Stimulated activated CD4-positive, alpha-beta T cell treated with anti-CD3 and anti-CD28 coated beads, Interleukin-2, amount 100 ng/mL, for 4 hours (primary cell): ENCODE data around the gene RASSF1.

Source experiments
- DNase-seq: peaks from one replicate; pipeline ENCODE4 v3.0.0-alpha.2; 2020; ENCODE audit warnings: low read depth

Gene RASSF1

DNA sequence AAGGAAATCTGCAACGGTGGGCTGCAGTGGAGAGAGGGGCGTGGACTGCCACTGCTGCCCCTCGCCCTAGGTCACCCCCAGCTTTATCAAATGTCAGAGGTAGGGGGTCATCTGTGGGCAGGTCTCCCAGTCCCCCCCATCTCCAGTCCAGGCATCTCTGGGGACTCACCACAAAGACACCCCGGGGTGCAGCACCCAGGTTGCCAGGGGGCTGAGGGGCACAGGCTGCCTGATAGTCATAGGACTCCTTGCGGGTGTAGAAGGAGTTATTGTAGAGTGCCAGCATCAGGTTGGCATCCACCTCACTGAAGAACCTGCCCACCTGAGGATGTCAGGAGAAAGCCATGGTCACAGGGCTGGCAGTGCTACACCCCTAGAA, 25.2 kb upstream of the RASSF1 start:
- no peak for DNase-seq

DNA sequence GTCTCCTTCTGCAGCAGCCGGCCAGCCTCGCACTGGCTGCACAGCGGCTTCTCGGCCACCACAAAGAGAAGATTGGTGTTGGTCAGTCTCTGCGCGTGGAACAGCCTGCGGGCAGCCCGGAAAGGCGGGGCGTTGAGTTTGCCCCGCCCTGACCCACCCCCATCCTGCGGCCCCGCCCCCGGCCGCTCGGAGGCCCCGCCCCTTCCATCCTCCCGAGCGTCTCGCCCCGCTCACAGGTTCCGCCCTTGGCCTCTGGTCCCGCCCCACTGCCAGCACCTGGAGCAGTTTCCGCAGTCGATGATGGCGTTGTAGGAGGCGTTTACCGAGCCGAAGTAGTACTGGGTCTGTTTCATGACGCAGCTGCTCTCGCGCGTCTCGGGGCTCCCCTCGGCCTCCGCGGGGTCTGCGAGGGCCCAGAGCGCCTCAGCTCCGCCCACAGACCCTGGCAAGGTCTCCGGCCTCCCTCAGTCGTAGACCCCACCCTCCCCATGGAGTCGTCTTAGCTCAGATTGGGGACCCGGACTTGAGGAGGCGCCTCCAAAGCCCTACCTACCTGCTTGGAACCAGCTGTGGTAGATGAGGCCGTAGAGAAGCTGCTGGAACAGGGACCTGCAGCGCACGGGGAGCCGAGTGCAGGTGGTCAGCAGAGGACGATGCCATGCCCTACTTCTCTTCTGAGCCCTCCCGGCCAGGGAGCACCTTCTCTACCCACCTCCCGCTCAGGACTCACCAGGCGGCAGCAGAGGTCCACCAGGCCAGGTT, 24.6 kb upstream of the RASSF1 start:
- peak; percentile 92 for DNase-seq

DNA sequence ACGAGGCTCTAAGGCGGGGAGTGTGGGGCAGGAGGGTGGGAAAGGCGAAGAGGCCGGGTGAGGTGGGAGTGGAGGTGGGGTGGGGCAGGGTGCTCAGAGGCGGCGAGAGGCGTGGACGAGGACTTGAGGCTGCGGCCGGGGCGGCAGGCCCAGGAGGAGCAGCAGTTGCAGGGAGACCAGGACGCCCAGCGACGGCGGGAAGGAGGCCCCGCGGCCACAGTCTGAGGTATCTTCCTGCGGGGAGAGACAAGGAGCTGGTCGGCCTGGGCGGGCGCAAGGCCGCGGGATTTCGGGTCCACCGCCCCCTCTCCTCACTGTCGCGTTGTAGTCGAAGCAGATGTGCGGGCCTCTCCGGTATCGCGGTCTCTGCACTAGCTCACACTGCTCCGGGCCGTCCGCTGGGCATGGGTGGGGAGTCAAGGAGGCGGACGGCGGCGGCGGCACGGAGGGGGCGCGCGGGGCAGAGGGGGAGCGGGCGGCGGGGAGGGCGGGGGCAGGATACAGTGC, 24.0 kb upstream of the RASSF1 start:
- DNase-seq = no peak

DNA sequence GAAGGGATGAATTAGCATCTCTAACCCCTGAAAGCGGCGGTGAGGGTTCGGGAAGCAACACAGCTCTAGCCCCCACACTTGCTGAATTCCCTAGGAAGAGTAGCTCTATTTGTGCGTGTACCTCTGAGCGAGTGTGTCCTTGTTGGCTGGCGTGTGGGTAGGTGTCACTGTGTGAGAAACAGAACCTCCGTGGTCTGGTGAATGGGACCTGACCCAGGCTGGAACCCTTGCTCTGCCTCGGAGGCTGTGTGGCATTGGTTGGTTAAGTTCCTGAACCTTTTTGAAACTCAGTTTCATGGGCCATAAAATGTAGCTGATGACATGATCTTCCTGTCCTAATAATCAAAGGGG, 19.1 kb upstream of the RASSF1 start:
- no peak for DNase-seq

DNA sequence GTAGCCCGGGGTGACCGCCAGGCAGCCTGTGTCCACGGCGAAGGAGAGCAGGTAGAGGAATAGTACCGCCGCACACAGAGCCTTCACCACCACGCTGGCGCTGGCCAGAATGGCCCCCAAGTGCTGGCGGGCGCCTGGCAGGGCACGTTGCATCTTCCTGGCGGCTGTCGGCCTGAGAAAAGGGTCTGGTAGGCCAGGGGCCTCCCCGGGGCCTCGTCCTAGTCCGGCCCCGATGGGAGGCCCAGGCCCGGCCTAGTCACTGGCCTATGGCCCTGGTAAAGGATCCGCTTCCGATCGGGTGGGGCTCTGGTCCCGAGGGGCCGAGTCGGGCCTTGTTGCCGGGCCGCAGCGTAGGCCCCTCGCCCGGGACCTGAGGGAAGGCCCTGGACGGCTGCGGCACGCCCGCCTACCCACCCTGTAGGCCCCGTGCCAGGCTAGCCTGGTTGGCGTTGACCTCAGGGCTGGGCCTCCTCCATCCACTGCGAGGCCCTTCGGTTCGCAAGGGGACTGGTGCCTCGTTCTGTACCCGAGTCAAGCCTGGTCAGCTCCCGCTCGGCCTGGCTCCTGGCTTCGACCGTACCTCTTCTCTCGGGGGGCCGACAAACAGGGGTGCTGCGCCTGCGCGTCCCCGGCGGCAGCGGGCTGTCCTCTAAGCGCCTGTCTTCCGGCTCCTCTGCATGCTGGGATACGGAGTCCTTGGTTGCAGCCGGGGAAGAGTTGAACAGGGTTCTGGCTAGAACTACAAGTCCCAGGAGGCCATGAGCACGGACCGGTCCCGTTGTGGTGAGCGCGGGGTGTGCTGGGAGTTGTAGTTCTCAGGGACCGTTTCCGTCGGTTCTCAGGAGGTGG, 18.5 kb upstream of the RASSF1 start, which contains the start of gene TMEM115:
Gene TMEM115 (minus strand): TSS at position 611 of the 849 bp plus-strand sequence. CDS start 458 bp downstream, at position 153.
- DNase-seq = peak; percentile 95

DNA sequence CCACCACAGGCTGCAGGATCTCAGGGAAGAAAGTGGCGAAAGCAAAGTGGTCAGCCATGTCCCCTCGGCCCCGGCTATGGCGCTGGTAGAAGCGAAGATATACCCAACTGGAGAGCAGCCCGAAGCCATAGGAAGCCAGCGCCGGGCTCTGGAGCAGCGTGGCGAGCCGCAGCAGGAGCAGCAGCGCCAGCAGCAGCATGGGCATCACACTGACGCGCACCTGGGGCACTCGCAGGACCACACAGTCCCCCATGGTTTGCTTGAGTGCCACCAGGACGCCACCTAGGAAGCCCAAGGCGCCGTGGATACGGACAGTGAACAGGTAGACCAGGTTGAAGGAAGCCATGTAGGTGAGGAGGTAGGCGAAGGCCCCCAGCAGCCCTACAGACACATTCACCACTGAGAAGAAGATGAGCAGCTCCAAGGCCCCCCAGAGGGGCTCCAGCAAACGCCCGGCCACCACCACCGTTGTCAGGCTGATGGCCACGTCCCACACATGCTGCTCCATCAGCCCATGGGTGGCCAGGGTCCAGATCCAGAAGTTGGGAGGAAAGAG, 17.8 kb upstream of the RASSF1 start:
- DNase-seq = no peak

DNA sequence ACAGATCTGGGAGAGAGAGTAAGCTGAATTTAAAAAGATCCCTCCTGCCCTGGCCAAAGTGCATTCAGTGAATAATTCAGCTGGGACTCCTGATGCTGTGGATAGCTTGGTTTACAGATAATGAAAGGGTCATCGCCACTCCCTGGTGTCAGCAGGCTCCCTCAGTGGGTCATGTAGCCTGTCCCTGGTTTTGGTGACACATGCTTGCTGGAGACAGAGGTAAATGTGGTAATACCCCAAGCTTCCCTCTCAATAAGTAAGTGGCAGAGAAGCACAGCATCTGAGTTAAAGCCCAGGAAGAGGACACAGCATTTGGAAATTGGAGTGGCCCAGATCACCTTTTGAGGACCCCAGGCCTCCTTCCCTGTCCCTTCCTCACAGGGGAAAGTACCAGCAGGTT, 16.8 kb upstream of the RASSF1 start:
- no peak for DNase-seq

DNA sequence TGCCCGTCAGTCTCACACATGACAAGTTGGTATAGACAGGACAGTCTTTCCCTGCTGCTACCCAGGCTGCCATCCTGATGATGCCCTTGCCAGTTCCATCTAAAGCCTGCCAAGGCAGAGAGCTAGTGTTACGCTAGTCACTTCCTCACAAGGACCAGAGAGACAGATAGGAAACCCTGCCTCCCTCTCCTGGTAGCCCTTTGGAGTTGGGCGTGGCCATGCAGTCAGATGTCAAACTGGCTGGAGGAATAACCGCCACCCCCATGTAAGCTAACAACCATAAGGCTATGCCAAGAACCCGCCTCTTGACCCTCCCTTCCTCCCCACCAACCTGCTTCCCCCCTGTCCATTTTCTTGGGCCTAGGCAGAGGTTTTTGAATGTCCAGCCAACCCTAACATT, 15.9 kb upstream of the RASSF1 start:
- DNase-seq = no peak

DNA sequence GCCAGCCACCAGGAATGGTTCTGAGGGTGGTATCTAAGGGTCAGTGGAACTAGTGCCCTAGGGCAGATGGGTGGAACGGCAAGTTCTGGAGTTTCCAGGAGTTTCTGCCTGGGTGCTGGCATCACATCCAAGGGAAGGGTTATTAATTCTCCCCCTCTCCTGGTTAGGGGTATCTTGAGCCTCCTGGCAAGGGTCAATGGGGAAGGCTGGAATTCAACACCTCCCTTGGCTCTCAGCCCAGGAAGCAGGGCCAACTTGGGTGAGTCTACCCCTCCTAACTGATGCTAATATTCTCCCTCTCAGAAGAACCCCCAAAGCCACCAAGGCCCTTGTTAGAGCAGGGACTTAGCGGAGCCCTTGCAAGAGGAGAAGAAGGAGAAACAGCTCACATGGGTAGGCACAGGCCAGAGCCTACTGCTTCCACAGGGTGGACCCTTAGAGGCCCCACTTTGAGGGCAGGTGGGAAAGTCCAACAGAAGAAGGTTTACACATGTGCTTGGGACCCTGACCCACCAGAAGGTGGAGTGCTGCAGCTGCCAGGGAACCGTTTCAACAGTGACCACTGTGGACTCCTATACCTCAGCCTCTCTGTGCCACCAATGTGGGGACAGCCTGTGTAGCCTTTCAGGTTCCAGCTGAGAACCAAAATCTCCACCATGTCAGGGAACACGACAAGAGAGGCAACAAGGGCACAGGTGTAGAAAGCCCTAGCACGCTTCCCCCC, 15.4 kb upstream of the RASSF1 start:
- DNase-seq = no peak

DNA sequence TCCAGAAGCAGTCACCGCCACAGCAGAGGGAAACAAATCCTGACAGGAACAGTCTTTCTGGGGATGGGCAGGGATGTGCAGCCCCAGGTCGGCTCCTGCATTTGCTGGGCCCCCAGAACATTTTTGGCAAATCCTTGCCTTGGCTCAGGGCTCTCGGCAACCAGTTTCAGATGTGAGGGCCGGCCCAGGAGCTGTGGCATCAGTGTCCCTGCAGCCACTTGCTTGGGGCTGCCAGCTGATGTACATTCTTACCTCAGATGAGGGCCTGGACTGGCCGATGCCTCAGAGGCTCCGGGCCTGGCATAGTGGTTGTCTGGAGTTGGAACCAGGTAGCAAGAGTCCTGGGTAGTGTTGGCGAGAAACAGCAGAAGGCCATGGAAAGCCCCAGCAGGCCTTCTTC, 14.2 kb upstream of the RASSF1 start:
- no peak for DNase-seq

DNA sequence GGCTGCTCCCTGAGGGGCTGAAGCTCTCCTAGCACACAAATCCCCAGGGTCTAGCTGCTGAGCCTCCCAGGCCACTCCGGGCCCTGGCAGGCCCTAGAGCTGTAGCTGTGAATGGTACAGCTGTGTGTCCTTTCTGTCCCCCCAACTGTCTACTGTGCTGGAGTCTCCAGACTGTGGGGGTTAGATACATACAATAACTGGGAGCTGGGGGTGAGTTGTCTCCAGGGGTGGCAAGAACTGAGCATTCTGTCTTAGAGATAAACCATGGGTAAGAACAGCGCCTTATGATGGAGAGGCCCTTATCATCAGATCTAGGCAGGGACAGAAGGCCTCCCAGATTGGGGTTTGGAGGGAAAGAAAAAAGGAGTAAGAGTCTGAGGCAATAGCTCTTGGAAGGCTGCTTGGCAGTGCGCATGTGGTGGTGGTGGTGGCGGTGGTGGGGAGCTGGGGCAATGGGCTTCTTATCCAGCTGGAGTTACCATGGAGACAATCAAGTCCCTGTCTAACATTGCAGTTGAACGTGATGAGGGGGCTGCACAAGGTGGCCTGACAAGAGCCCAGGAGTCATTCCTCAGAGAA, 13.6 kb upstream of the RASSF1 start:
- no peak for DNase-seq

DNA sequence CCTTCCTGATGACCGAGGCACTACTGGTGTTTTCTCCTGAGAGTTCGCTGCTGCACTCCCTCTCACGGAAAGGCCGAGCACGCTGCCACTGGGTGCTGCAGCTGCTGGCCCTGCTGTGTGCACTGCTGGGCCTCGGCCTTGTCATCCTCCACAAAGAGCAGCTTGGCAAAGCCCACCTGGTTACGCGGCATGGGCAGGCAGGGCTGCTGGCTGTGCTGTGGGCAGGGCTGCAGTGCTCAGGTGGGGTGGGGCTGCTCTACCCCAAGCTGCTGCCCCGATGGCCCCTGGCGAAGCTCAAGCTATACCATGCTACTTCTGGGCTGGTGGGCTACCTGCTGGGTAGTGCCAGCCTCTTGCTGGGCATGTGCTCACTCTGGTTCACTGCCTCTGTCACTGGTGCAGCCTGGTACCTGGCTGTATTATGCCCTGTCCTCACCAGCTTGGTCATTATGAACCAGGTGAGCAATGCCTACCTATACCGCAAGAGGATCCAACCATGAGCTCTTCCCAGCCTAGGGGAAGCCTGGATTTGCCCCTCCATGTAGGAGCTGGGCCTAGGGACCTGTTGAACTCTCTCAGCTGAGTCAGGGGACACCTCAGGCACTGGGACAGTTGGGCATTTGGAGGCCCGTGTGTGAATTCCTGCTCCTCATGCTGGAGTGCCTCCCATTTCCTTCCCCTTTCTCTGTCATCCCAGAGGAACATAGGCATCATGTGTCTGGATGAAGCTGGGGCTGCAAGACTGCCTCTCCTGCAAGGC, 12.8 kb upstream of the RASSF1 start:
- no peak for DNase-seq

DNA sequence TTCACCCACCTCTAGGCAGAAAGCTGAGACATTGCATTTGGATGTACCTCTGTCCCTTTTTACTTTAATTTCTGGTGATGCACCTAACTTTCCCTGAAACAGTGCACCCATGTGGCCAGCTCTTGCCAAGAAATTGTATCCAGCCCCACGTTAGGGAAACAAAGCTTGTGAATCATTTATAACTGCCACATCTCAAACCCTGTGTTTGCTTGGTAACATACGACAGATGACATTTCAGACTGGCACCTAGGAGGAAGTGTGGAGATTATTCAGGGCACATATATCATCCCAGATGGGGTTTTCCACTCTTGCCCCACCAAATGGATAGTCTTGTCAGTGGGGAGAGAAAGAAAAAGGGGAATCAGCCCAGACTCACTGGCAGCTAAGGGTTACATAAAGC, 12.1 kb upstream of the RASSF1 start:
- DNase-seq = no peak

DNA sequence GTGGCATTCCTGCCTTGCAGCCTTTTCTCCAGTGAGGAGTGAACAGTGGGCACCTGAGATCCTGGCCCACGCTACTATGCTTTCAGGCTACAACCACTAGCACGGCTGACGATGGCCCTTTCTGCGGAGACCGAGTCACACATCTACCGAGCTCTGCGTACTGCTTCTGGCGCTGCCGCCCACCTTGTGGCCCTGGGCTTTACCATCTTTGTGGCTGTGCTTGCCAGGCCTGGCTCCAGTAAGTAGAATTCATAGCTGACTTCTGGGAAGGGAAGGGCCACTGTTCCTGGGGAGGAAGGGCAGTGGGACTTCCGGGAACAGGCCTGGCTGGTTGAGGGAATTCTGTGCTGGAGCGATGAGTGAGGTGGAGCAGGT, 10.7 kb upstream of the RASSF1 start:
- no peak for DNase-seq

DNA sequence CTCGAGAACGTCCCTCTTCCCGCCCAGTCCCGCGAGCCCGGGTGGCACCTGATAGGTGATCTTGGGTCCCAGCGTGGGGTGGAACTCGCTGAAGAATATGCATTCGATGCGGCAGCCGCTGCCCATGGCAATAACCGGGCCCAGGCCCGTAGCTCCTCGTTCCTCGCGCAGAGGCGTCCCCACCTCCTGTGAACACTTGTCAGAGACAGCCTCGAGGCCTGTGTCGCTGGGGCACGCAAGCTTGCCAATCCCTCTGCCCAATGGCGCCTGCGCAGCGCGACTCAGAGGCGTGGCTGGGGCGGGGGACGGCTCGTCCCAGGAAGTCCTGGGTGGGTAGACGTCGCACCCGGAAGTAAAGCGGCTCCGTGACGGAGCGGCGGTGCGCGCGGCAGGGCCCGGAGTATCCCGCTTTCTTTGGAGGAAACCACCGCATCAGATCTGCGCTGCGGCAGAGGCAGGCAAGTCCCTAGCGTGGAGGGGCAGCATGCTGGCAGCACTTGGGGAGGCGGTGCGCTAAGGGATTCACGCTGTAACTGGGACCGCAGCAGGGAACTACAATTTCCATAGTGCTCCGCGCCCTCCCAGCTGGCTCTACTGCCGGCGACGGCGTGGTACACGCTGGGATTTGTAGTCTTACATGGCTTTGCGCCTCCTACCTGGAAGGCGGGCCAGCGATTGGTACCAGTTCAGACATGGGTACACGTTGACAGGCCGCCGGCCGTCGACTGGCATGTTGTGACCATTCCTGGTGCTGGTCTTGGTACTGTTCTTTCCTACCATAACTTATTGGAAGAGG, 10.1 kb upstream of the RASSF1 start, which contains the start of the genes CYB561D2 and NPRL2:
Gene CYB561D2 (plus strand): TSS at position 336 of the 796 bp plus-strand sequence. CDS start 572 bp downstream, outside the sequence.
Gene NPRL2 (minus strand): TSS at position 249 of the 796 bp plus-strand sequence. CDS start 123 bp downstream, at position 126.
- peak; percentile 99 for DNase-seq

DNA sequence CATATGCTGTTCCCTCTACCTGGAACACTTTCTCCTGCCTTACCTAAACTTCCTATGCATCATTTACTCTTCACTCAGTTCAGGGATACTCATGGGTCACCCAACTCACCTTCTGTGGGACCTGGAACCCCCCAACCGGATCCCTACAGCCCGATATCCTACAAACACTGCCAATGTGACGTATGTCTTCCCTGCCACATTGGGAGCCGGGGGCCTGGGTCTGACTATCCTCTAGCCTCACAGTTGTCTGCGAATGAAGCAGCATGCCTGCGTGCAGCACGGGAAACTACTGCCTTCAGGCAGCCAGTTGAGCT, 9.5 kb upstream of the RASSF1 start:
- DNase-seq = no peak

DNA sequence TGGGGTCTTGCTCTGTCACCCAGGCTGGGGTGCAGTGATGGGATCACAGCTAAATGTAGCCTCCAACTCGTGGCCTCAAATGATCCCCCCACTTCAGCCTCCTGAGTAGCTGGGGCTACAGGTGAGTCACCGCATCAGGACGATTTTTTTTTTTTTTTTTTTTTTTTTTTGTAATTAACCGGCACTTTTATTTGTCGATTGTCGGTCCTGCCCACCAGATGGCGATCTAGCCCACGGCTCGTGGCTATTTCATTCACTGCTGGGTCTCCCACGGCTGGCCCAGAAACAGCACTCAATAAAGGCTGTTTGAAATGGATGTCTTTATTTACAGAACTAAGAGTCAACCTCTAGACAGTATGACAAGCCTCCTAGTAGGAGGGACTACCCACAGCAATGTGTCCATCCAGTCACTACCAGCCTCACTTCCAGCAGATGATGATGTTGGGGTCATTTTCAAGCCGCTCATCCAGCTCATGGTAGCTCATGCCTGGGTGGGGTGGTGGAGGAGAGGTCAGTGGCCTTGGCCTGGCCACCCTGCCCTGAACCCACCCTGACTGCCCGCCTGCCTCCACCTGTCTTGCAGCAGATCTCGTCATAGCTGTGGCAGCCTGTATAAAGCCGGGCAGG, 6.7 kb upstream of the RASSF1 start:
- DNase-seq = peak; percentile 62

DNA sequence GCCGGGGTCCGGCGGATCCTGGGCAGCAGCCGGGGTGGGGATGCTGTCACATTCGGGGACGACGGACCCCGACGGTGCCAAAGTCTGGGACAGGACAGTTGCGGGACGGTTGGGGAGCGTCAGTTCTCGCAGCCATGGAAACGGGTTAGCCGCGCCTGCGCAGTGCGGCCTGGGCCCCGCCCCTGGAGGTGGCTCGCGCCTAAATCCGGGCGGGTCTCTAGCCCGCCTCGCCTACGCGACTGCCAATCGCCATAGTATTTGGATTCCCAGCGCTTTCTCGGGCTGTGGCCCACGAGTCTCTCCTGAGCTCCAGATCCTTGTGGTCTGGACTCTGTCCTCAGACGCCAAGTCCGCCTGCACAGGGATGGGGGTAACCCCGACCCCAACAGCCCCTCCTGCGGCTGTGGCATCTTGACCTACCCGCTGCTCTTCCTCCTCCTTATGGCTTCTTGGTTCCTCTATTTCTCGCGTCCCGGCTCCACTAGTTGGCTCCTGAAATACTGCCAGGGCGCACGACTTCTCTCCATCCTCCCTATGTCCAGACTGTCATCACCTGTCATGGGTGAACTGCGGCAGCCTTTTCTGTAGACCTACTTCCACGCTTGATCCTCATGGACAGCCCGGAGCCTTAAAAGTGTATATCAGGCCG, 5.1 kb upstream of the RASSF1 start, which contains the start of gene ZMYND10:
Gene ZMYND10 (minus strand): TSS at position 147 of the 649 bp plus-strand sequence. CDS start 153 bp downstream, outside the sequence.
- DNase-seq = peak; percentile 53

DNA sequence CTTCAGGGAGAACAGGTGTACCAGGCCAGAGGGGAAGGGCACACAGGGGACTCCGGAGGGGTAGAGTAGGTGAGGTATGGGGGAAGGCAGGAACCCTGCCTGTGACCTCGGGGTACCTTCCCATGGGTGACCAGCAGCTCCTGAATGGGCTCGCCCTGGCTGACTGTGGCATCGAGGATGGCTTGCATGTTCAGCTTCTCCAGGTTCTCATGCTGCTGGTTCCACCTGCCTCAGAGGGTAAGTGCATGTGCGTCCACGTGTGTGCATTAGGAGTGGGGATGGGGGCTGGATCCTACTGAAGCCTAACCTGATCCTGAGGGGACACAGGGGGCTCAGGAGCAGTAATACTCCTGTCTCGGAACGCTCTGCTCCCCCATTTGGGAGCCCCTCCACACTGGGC, 4.4 kb upstream of the RASSF1 start:
- no peak for DNase-seq
